GM03348 (cell line): ENCODE measurements around the gene ZNF85.
"Not testable (repeated sequence)": the region's sequence is repeated elsewhere in the genome, so short reads cannot be mapped to it uniquely, and the experiment has no call there.

Experiments used
- DNase-seq: peaks from one replicate; pipeline ENCODE4 v3.0.0; 2012; ENCODE audit warnings: low spot score

The ZNF85 gene

DNA sequence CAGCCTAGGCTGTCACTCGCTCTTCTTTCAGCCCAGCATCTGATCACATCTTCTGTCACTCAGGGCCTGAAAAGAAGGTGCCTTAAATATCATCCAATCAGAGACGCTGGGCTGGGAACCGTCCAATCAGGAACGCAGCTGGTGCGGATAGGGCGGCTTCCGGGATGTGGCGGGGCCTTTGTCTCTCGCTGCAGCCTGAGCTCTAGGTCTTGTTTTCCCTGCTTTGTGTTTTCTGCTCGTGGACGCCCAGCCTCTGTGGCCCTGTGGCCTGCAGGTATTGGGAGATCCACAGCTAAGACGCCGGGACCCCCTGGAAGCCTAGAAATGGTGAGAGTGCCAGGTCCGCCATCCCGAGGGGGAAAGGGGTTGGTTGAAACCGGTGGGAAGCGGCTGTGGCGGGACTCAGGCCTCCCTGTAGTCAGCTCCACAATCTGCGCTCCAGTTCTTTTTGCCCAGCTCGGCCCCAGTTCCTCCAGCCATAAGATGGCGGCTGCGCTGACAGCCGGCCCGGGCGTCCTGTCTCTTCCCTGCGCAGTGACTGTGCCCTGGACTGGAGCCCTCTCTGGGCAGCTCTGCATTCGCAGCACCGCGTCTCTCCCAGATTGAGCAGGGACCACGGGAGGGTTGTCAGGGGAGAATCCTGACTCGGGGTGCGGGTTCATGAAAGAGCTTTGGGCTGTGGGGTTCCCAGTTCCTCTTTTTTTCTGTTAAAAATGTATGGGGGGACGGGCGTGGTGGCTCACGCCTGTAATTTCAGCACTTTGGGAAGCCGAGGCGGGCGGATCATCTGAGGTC lies at the start of gene ZNF85:
Gene ZNF85 (plus strand): TSS at position 175 of the 795 bp plus-strand sequence. CDS start 150 bp downstream, at position 325.
- peak; percentile 89 for DNase-seq

DNA sequence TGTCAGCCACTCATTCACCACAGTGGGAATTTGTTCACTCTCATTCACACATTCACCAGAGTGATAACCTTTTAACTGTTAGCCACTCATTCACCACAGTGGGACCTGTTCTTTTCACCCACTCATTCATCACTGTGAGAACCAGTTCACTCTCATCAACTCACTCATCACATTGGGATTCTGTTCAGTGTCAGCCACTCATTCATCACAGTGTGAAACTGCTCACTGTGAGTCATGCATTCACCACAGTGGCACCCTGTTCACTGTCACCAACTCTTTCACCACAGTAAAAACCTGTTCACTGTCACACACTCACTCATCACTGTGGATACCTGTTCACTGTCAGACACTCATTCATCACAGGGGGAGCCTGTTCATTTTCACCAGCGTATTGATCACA lies 43.5 kb upstream of the ZNF85 start:
- no peak for DNase-seq

DNA sequence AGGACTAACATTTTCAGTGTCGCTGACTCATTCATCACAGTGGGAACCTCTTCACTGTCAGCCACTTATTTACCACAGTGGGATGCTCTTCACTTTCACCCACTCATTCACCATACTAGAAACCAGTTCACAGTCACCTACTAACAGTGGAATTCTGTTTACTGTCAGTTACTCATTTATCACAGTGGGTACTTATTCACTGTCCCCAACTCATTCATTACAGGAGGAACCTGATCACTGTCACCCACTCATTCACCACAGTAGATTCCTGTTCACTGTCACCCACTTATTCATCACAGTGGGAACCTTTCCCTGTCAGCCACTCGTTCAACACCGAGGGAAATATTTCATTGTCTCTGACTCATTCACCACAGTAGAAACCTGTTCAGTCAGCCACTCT lies 10.1 kb upstream of the ZNF85 start:
- DNase-seq: no peak

DNA sequence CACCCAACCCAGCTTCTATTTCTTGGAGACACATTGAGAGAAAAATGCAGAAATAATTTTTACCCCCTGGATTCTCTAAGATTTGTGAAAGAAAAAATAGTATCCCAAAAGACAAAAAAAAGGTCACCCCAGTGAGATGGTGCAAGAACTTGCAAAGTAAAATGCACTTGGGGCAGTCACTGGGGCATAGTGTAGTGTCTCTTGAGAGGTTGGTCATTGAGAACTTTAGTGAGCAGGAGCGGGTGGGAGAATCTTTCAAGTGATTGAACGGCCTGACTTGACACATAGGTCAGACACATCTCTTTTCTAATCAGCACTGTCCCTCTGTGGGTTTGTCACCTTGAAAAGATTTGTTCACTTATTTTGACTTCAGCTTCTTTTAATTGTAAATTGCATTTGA lies 2.4 kb downstream of the ZNF85 start:
- DNase-seq: no peak

DNA sequence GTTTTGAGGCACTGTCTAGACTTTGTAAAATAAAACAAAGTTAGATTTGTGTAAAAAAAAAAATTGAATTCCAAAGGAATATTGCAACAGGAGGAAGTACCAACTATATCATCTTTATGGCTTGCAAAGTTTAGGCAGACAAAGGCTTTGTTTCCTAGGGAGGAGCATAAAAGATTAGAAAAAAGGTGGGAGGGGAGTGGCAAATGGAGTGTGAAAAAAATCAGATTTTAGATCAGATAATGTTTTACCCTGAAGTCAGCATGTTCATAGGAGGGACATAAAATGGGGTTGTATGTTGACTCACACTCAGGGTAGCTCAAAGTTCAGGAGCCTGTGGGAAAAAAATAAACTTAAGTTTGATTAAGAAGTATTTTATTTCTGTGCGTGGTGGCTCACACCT lies 3.7 kb downstream of the ZNF85 start:
- peak; percentile 2 for DNase-seq

DNA sequence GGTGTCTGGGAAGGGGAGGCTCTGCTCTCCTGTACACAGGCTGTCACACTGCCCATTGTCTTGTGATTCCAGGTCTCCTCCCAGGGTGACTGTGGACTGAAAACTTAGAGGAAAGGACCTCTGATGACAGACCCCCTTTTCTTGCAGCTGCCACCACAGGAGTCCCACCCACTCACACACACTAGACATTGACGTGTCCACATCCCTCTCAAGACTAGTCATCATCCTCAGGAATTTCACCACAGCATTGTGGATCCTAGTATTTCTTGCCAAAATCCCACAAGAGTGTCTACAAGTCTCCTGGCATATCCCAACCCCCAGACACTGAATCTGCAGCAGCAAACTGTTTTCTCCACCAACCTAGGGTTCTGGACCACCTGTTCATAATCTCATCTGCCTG lies 5.3 kb downstream of the ZNF85 start:
- peak; percentile 28 for DNase-seq

DNA sequence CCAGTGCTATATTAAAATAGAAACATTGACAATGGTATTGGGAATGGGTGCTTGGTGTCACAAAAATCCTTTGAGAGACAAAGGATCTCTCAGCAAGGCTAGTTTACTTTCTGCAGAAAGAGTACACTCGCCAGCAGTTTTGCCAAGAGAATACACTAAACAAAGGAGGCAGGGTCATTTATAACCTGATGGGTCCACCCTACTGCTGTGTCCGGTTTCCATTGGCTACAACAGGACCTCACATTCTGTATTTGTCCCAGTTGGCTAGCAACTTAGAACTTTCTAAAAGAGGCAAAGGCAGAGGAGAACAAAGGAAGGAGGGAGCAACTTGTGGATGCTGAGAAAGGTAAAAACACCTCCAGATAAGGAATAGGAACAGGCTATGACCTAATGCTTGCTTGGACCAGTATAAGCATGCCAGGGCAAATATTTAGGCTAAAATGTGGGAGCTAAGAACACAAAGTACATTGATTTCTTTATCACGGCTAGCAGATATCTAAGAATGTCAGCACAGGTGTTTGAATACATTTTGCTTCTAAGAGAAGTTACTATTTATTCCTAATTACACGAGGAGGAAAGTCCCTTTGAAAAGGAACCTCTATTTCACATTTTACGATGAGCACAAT lies 13.4 kb downstream of the ZNF85 start:
- not testable (repeated sequence) for DNase-seq

DNA sequence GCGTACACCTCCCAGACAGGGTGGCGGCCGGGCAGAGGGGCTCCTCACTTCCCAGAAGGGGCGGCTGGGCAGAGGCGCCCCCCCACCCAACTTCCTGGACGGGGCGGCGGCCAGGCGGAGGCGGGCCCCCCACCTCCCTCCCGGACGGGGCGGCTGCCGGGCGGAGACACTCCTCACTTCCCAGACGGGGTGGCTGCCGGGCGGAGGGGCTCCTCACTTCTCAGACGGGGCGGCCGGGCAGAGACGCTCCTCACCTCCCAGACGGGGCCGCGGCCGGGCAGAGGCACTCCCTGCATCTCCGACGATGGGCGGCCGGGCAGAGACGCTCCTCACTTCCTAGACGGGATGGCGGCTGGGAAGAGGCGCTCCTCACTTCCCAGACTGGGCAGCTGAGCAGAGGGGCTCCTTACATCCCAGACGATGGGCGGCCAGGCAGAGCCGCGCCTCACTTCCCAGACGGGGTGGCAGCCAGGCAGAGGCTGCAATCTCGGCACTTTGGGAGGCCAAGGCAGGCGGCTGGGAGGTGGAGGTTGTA lies 29.6 kb downstream of the ZNF85 start:
- not testable (repeated sequence) for DNase-seq

DNA sequence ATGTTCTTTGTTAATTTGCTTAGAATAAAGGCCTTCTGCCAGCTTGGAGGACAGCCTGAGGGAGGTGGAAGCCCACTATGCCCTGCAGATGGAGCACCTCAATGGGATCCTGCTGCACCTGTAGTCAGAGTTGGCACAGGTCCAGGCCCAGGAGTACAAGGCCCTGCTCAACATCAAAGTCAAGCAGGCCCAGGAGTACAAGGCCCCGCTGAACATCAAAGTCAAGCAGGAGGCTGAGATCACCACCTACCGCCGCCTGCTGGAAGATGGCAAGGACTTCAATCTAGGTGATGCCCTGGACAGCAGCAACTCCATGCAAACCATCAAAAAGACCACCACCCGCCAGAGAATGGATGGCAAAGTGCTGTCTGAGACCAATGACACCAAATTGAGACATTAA lies 41.7 kb downstream of the ZNF85 start:
- DNase-seq: no peak

DNA sequence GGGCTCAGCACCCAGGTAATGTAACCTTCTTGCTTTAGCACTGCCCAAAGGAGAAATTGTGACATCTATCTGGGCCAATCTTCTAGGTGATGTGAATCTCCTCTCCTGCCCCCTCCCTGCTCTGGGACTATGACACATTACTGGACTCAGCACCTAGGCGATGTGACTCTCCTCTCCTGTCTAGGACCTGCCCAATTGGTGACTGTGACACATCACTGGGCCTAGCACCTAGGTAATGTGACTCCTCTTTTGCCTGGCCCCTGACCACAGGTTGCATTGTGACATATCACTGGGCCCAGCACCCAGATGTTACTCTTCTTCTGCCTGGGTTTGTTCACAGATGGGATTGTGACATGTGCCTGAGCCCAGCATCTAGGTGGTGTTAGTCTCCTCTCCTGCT lies 45.0 kb downstream of the ZNF85 start:
- DNase-seq: no peak

DNA sequence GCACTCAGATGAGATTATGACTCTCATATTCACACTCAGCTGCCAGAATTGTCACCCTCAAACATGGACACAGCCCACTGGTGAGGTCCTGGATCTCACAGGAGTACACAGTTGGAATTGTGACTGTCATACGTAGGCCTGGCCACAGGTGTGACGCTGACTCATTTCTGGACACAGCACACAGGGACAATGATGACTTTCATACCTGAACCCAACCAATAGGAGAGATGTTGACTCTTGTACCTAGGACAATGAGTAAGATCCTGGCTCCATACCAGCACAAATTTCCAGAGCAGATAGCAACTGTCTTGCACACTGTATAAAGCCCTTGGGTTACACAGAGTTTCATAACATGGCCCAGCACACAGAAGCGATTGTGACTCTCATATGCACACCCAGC lies 46.4 kb downstream of the ZNF85 start:
- DNase-seq: no peak

DNA sequence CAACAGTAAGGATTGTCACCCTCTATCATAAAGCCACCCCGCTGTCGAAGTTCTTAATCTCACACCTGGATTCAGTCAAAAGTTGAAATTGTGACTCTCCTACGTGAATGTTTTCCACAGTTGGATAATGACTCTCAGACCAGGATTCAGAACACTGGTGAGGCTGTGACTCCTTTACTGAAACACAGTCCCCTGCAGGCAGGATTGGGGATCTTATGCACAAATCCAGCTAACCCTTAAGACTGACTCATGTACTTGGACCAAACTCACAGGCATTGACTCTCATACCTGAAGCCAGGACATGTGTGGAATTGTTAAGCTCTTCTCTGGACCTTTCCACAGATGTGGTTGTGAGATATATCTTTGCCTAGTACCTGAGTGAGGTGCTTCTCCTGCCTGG lies 46.8 kb downstream of the ZNF85 start:
- DNase-seq: no peak

DNA sequence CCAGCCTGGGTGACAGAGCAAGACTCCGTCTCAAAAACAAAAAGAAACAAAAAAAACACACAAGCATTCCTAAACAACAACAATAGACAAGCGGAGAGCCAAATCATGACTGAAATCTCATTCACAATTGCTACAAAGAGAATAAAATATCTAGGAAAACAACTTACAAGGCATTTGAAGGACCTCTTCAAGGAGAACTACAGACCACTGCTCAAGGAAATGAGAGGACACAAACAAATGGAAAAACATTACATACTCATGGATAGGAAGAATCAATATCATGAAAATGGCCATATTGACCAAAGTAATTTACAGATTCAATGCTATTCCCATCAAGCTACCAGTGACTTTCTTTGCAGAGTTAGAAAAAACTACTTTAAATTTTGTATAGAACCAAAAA lies 69.7 kb downstream of the ZNF85 start:
- DNase-seq: not testable (repeated sequence)

DNA sequence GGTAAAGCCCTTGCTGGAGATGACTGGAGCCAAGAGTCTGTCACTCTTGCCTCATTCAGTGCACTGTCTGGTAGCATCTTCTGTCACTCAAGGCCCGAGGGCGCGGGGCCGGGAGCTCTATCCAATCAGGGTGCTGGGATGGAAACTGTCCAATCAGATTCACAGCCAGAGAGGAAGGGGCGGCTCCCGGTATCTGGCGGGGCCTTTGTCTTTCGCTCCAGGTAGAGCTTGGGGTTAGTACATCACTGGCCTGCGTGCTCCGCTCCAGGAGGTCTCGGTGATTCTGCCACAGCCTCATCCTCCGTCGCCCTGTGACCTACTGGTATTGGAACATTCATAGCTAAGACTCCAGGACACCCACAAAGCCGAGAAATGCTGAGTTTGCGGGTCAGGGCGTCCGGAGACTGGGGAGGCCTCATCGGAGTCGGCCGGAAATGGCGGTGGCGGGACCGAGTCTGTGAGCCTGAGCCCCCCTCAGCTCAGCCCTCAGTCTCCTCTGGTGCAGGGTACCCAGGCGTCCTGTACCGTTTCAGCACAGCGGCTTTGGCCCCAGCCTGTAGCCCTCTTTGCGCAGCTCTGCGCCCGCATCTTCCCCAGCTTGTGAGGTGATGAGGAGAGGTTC lies 76.8 kb downstream of the ZNF85 start:
- peak; percentile 93 for DNase-seq
